ENCODE results near the gene EPB41L1. TPM values are rescaled to one million over a fixed set of nuclear protein-coding genes. Genes with fewer than 3 reads are reported as not detected.

Gene EPB41L1
- total RNA-seq, 2 donors from 2014 or later: 32.3 to 36.7 TPM

- Histone ChIP-seq H3K9me3 (ENCODE audit: control insufficient read depth, low read length) (no peaks in the 10 kb centered on the region), H3K27me3 (ENCODE audit: control insufficient read depth, insufficient read depth, low read length, poor library complexity, severe bottlenecking) (no peaks in the 10 kb centered on the region), H3K27ac (ENCODE audit: low read depth, low read length) (no peak overlapping the region), H3K4me3 (ENCODE audit: low read length) (peak overlapping the region; percentile 99), H3K4me1 (ENCODE audit: control insufficient read depth, insufficient read depth, low read length) (peaks cover 7% of the 10 kb centered on the region), H3K9ac (ENCODE audit: extremely low read depth, low read length, poor library complexity, severe bottlenecking) (peak overlapping the region; percentile 85), H3K36me3 (ENCODE audit: control insufficient read depth, insufficient read depth, low read length) (peaks cover 33% of the 10 kb centered on the region)
- peak overlapping the region; percentile 2 for H3K27ac Mint-ChIP-seq
- peaks cover 34% of the 10 kb centered on the region for H3K36me3 Mint-ChIP-seq (ENCODE audit: low read depth)
- 66 to 78% methylated on average over 3 to 4 of the region's 5 CpGs for WGBS, 2 experiments (ENCODE audit: insufficient coverage in 1 of 2, insufficient read length in 1 of 2)
- no peak for DNase-seq
- H3K4me3 Mint-ChIP-seq: peak overlapping the region; percentile 85
- TF ChIP-seq, protein P1, sequence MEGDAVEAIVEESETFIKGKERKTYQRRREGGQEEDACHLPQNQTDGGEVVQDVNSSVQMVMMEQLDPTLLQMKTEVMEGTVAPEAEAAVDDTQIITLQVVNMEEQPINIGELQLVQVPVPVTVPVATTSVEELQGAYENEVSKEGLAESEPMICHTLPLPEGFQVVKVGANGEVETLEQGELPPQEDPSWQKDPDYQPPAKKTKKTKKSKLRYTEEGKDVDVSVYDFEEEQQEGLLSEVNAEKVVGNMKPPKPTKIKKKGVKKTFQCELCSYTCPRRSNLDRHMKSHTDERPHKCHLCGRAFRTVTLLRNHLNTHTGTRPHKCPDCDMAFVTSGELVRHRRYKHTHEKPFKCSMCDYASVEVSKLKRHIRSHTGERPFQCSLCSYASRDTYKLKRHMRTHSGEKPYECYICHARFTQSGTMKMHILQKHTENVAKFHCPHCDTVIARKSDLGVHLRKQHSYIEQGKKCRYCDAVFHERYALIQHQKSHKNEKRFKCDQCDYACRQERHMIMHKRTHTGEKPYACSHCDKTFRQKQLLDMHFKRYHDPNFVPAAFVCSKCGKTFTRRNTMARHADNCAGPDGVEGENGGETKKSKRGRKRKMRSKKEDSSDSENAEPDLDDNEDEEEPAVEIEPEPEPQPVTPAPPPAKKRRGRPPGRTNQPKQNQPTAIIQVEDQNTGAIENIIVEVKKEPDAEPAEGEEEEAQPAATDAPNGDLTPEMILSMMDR (conservative IDR thresholded peaks at IDR 0.05): no peak
- peaks cover 7% of the 10 kb centered on the region for H3K27me3 Mint-ChIP-seq (ENCODE audit: insufficient read depth)
- H3K9me3 Mint-ChIP-seq: no peaks in the 10 kb centered on the region
- H3K4me1 Mint-ChIP-seq: peaks cover 14% of the 10 kb centered on the region
These were observed 82.9 kb downstream of the EPB41L1 start for GRCh38 chr20:36237477-36237876.

- no peak overlapping the region for H3K27ac ChIP-seq (ENCODE audit: low read depth, low read length)
- no peak for DNase-seq
- Mint-ChIP-seq H3K36me3 (ENCODE audit: low read depth) (peaks cover 36% of the 10 kb centered on the region), H3K4me3 (no peak overlapping the region), H3K27ac (no peak overlapping the region), H3K4me1 (peaks cover 14% of the 10 kb centered on the region), H3K27me3 (ENCODE audit: insufficient read depth) (peaks cover 1% of the 10 kb centered on the region), H3K9me3 (no peaks in the 10 kb centered on the region)
- no peak overlapping the region for H3K4me3 ChIP-seq (ENCODE audit: low read length)
- peaks cover 40% of the 10 kb centered on the region for H3K36me3 ChIP-seq (ENCODE audit: control insufficient read depth, insufficient read depth, low read length)
- peaks cover 7% of the 10 kb centered on the region for H3K4me1 ChIP-seq (ENCODE audit: control insufficient read depth, insufficient read depth, low read length)
- H3K9me3 ChIP-seq (ENCODE audit: control insufficient read depth, low read length): no peaks in the 10 kb centered on the region
- WGBS, 2 experiments (ENCODE audit: insufficient coverage in 1 of 2, insufficient read length in 1 of 2): 94 to 100% methylated on average over 3 of the region's 3 CpGs
- H3K9ac ChIP-seq (ENCODE audit: extremely low read depth, low read length, poor library complexity, severe bottlenecking): no peak overlapping the region
- TF ChIP-seq, protein P1 (conservative IDR thresholded peaks at IDR 0.05): no peak
- no peaks in the 10 kb centered on the region for H3K27me3 ChIP-seq (ENCODE audit: control insufficient read depth, insufficient read depth, low read length, poor library complexity, severe bottlenecking)
These were observed 83.6 kb downstream of the EPB41L1 start for GRCh38 chr20:36238153-36238552.

DNA sequence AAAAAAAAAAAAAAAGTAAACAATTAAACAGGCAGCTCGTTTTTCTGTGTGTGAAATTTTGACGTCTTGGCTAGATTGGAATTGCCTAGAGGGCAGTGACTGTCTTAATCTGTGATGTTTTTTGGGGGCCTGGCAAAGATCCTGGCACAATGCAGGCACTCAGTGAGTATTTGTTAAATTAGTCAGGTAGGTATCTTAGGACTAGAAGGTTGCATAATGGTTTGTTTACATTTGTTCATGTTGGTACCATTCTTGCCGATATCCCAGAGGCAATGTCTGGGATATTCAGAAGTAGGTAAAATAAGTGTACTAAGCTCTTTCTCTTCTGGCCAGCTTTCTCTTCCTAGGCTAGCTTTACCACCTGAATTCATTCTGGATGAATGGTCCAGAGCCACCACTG, 84.2 kb downstream of the EPB41L1 start:
- H3K4me3 Mint-ChIP-seq: no peak overlapping the region
- Histone ChIP-seq H3K36me3 (ENCODE audit: control insufficient read depth, insufficient read depth, low read length) (peaks cover 46% of the 10 kb centered on the region), H3K4me3 (ENCODE audit: low read length) (no peak overlapping the region), H3K27me3 (ENCODE audit: control insufficient read depth, insufficient read depth, low read length, poor library complexity, severe bottlenecking) (no peaks in the 10 kb centered on the region), H3K9me3 (ENCODE audit: control insufficient read depth, low read length) (no peaks in the 10 kb centered on the region), H3K4me1 (ENCODE audit: control insufficient read depth, insufficient read depth, low read length) (peaks cover 7% of the 10 kb centered on the region), H3K27ac (ENCODE audit: low read depth, low read length) (no peak overlapping the region), H3K9ac (ENCODE audit: extremely low read depth, low read length, poor library complexity, severe bottlenecking) (no peak overlapping the region)
- no peaks in the 10 kb centered on the region for H3K27me3 Mint-ChIP-seq (ENCODE audit: insufficient read depth)
- peaks cover 40% of the 10 kb centered on the region for H3K36me3 Mint-ChIP-seq (ENCODE audit: low read depth)
- no peaks in the 10 kb centered on the region for H3K9me3 Mint-ChIP-seq
- TF ChIP-seq, protein P1 (conservative IDR thresholded peaks at IDR 0.05): no peak
- no peak overlapping the region for H3K27ac Mint-ChIP-seq
- peaks cover 17% of the 10 kb centered on the region for H3K4me1 Mint-ChIP-seq
- WGBS, 2 experiments (ENCODE audit: insufficient coverage in 1 of 2, insufficient read length in 1 of 2): 92% methylated on average over 2 to 3 of the region's 3 CpGs
- DNase-seq: no peak
